ENCODE results near the gene UNC13D.

DNA sequence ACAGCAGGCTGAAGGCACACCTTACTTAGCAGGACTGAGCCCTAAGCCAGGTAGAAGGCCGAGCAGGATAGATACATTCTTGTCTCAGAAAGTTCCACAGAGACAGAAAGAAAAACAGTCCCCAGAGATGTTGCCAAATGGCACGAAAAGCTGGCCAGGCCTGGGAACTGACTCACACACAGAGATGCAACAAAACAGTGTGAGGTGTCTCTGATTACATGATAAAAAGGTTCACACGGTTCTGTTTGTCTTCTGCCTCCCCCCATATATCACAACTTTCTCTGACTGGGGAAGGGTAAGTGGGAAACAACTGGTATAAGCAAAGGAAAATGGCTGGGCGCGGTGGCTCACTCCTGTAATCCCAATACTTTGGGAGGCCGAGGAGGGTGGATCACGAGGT, 9.2 kb upstream of the UNC13D start:
- TF ChIP-seq EGR1 (IDR thresholded peaks at IDR 0.05) (no peak), MAX (IDR thresholded peaks at IDR 0.05) (no peak), EP300 (IDR thresholded peaks at IDR 0.05; ENCODE audit: borderline replicate concordance) (no peak), TAF1 (IDR thresholded peaks at IDR 0.05; ENCODE audit: low read depth) (no peak)

All from Ishikawa (cell line).